Liver (tissue), 3 donors: ENCODE data around the gene PHB1.

Experiments used
- ATF3 ChIP-seq: IDR thresholded peaks from 2 replicates; pipeline ENCODE4 v1.6.1; 2016; ENCODE audit warnings: antibody characterized with exemption
- CTCF ChIP-seq: fragments of 150-350 bp; IDR thresholded peaks from 2 replicates; pipeline ENCODE4 v1.5.1; 2017; ENCODE audit warnings: improper control_type of control experiment, low read depth, low read length; ENCODE audit not compliant: missing input control
- EGR1 ChIP-seq, 2 donors: IDR thresholded peaks; 2 replicates each; pipeline ENCODE4 v1.6.1; 2016 to 2018; ENCODE audit warnings: antibody characterized with exemption in 2 of 2, low read depth in 2 of 2
- TAF1 ChIP-seq: conservative IDR thresholded peaks from 2 replicates; pipeline ENCODE4 v1.6.1; 2016; ENCODE audit warnings: antibody characterized with exemption, mild to moderate bottlenecking
- YY1 ChIP-seq: IDR thresholded peaks from 2 replicates; pipeline ENCODE4 v1.6.1; 2016; ENCODE audit warnings: antibody characterized with exemption, mild to moderate bottlenecking
- donor health status: healthy.
- donor health status: healthy.

- no peak for TF ChIP-seq EGR1 (IDR thresholded peaks at IDR 0.05; ENCODE audit: low read depth in 2 of 2)
- no peak for TF ChIP-seq CTCF
- no peak for TF ChIP-seq YY1
- no peak for TF ChIP-seq ATF3
- TF ChIP-seq TAF1 = no peak
Measured at GRCh38 chr17:49407086-49407485, 7.6 kb downstream of the PHB1 start.
